MCF 10A (cell line): ENCODE data around the gene LTK. TPM values are rescaled to one million over a fixed set of nuclear protein-coding genes. Genes with fewer than 3 reads are reported as not detected.

Experiments used
- BruUV-seq: library from RNA; stranded (reverse); fragments of 400-500 nt; replicated peaks from 2 replicates; lab custom pipeline; 2021; lab: Mats Ljungman, UMichigan
- CTCF ChIA-PET: fragments of 300-600 bp; sonication (Branson Sonifier 250); formaldehyde crosslinking; extraction: SDS; loops from one replicate; lab custom pipeline; 2021; ENCODE audit warnings: antibody characterized with exemption, inconsistent platforms; lab: Yijun Ruan, JAX
- POLR2A ChIA-PET: fragments of 300-600, 350-650 bp; sonication (Branson Sonifier 250); formaldehyde crosslinking; extraction: SDS; loops from one replicate; lab custom pipeline; 2020; ENCODE audit warnings: antibody characterized with exemption, inconsistent platforms; lab: Yijun Ruan, JAX
- DNase-seq: peaks from one replicate; pipeline ENCODE4 v3.0.0-alpha.2; 2018; ENCODE audit not compliant: unreplicated experiment
- H3K27ac Mint-ChIP-seq: one replicate; pipeline ENCODE4 v1.8.0; 2022; ENCODE audit warnings: mild to moderate bottlenecking, low read depth, mixed read lengths; ENCODE audit not compliant: unreplicated experiment
- H3K27me3 Mint-ChIP-seq: one replicate; pipeline ENCODE4 v1.8.0; 2022; ENCODE audit warnings: mixed read lengths; ENCODE audit not compliant: insufficient read depth, unreplicated experiment
- H3K36me3 Mint-ChIP-seq: one replicate; pipeline ENCODE4 v1.8.0; 2022; ENCODE audit warnings: mild to moderate bottlenecking, moderate library complexity, mixed read lengths; ENCODE audit not compliant: insufficient read depth, unreplicated experiment
- H3K4me1 Mint-ChIP-seq: one replicate; pipeline ENCODE4 v1.8.0; 2022; ENCODE audit warnings: mixed read lengths; ENCODE audit not compliant: insufficient read depth, unreplicated experiment
- H3K4me3 Mint-ChIP-seq: one replicate; pipeline ENCODE4 v1.8.0; 2022; ENCODE audit warnings: mild to moderate bottlenecking, moderate library complexity, mixed read lengths; ENCODE audit not compliant: unreplicated experiment
- H3K9me3 Mint-ChIP-seq: one replicate; pipeline ENCODE4 v1.8.0; 2022; ENCODE audit warnings: mixed read lengths; ENCODE audit not compliant: unreplicated experiment
- intact Hi-C: fragments of 100-400 bp; cut with micrococcal nuclease; formaldehyde crosslinking; loops from 2 replicates; pipeline ENCODE4 v1.14.1; 2022
- total RNA-seq: library from RNA; stranded (reverse); gene quantifications from 2 replicates; pipeline ENCODE4 v1.2.3, GENCODE V29; 2022
- TF ChIP-seq, protein P1 (sequence below): fragments of 200-600 bp; IDR thresholded peaks from one replicate; pipeline ENCODE4 v1.8.0; 2022; ENCODE audit warnings: antibody characterized with exemption, mild to moderate bottlenecking; ENCODE audit not compliant: unreplicated experiment

Gene LTK
- total RNA-seq, 1 experiment from 2014 or later: not detected

DNA sequence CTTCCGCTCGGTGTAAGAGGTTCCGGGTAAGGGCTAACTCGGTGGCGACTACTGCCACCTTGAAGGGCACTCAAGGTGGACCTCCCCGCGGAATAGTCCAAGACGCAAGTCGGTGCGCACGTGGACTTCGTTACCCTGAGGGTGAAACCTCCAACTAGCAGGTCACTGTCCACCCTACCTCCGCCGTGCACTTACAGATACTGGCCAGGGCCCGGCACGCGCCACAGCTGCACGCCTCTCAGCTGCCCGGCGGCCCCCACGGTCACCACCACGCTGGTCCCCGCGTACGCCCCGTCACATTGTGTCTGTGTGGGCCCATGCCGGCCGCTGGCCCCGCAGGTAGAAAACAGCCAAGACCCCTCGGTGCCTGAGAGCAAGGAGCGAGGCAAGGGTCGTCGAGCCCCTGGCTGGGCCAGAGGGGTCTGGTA, 1.1 kb downstream of the LTK start:
- POLR2A ChIA-PET: no interaction called here
- intact Hi-C loops: no loop called here
- Mint-ChIP-seq H3K4me1 (peaks cover 6% of the 10 kb centered on the region), H3K27ac (no peak overlapping the region), H3K9me3 (no peaks in the 10 kb centered on the region), H3K27me3 (no peaks in the 10 kb centered on the region), H3K36me3 (peaks cover 20% of the 10 kb centered on the region), H3K4me3 (no peak overlapping the region)
- CTCF ChIA-PET: no interaction called here
- TF ChIP-seq, protein P1, sequence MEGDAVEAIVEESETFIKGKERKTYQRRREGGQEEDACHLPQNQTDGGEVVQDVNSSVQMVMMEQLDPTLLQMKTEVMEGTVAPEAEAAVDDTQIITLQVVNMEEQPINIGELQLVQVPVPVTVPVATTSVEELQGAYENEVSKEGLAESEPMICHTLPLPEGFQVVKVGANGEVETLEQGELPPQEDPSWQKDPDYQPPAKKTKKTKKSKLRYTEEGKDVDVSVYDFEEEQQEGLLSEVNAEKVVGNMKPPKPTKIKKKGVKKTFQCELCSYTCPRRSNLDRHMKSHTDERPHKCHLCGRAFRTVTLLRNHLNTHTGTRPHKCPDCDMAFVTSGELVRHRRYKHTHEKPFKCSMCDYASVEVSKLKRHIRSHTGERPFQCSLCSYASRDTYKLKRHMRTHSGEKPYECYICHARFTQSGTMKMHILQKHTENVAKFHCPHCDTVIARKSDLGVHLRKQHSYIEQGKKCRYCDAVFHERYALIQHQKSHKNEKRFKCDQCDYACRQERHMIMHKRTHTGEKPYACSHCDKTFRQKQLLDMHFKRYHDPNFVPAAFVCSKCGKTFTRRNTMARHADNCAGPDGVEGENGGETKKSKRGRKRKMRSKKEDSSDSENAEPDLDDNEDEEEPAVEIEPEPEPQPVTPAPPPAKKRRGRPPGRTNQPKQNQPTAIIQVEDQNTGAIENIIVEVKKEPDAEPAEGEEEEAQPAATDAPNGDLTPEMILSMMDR: no peak
- no peak for DNase-seq
- BruUV-seq: no TSS peak

DNA sequence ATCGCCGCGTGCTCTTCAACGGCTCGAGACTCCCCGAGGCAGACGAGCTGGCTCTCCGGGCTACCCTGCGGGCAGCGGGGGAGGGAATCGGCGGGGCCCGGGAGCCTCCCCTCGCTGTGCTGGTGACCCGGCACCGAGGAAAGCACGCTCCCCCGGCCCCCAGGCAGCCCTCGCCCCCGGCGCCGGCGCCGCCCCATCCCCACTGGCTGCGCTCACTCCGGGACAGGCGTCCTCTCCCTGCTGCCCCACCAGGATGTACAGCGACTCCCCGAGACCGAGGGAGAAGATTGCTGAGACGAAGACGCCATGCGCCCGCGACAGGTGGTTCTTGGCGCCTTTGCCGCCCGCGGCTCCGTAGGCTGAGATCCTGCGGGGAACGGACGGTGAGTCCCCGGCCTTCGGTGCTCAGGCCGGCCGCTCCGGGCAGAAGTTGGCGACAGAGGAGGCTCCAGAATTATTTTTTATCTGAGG, 1.7 kb downstream of the LTK start:
- intact Hi-C loops: no loop called here
- POLR2A ChIA-PET: no interaction called here
- DNase-seq: no peak
- no peak overlapping the region for H3K4me3 Mint-ChIP-seq
- peaks cover 15% of the 10 kb centered on the region for H3K36me3 Mint-ChIP-seq
- H3K27me3 Mint-ChIP-seq: no peaks in the 10 kb centered on the region
- CTCF ChIA-PET: no interaction called here
- H3K4me1 Mint-ChIP-seq: peaks cover 7% of the 10 kb centered on the region
- no peak overlapping the region for H3K27ac Mint-ChIP-seq
- TF ChIP-seq, protein P1: no peak
- no TSS peak for BruUV-seq
- H3K9me3 Mint-ChIP-seq: no peaks in the 10 kb centered on the region

DNA sequence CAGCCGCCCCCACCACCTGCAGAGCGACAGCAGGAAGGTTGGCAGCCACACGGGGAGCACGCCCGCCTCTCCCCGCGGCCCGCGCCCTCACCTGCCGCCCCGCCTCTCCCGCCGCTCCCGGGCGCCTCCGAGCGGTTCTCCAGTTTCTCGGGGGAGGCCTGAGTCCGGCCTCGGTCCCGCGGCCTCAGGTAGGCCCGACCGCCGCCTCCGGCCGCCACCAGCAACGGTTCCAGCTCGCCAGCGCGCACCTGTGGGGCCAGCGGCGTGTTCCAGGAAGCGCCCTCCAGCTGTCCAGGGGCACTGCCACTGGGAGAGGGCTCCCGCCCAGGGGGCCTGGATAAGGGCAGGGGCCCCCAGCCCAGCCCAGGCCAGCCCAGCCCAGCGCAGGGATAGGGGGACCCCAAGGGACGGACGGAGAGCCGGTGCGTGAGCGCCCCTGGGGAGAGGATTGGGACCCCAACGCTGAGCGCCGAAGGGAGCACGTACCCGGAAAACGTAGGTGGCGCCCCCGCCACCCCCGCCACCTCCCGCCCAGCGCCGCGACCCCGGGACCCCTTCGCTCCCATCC, 2.2 kb downstream of the LTK start:
- no peak for DNase-seq
- Mint-ChIP-seq H3K4me3 (no peak overlapping the region), H3K27me3 (no peaks in the 10 kb centered on the region), H3K36me3 (peaks cover 11% of the 10 kb centered on the region), H3K27ac (no peak overlapping the region), H3K4me1 (peaks cover 7% of the 10 kb centered on the region), H3K9me3 (no peaks in the 10 kb centered on the region)
- intact Hi-C loops: no loop called here
- BruUV-seq: no TSS peak
- TF ChIP-seq, protein P1: no peak
- ChIA-PET CTCF (interaction anchor here (0.6 to 1.5 kb wide), 2 partner anchors 46 to 261 kb away, joined by 4 read pairs; no protein-coding TSS in a partner anchor), POLR2A (no interaction called here)

DNA sequence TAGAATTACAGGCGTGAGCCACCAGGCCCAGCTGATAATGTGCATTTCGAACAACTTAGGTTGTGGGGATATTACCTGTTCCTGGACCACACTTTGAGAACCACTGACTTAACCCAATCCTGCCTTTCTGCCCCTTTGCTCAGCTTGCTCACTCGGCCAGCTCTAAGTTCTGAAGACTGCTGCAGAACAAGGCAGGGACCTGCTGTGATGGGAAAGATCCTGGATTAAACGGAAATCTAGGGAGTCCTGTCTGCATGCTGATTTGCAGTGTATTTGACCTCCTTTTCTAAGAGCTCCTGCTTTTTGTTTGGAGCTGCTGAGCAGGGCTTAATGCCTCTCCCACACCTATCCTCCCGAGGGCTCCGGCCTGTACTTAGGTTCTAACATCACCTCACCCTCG, 2.9 kb downstream of the LTK start:
- POLR2A ChIA-PET: no interaction called here
- Mint-ChIP-seq H3K4me3 (no peak overlapping the region), H3K9me3 (no peaks in the 10 kb centered on the region), H3K27me3 (no peaks in the 10 kb centered on the region), H3K36me3 (peaks cover 9% of the 10 kb centered on the region), H3K4me1 (peaks cover 7% of the 10 kb centered on the region), H3K27ac (no peak overlapping the region)
- TF ChIP-seq, protein P1: no peak
- CTCF ChIA-PET: interaction anchor here (0.6 to 1.5 kb wide), 2 partner anchors 45 to 261 kb away, joined by 4 read pairs; no protein-coding TSS in a partner anchor
- intact Hi-C loops: no loop called here
- no peak for DNase-seq
- no TSS peak for BruUV-seq
